ENCODE measurements around the gene MYO19.

Gene MYO19

DNA sequence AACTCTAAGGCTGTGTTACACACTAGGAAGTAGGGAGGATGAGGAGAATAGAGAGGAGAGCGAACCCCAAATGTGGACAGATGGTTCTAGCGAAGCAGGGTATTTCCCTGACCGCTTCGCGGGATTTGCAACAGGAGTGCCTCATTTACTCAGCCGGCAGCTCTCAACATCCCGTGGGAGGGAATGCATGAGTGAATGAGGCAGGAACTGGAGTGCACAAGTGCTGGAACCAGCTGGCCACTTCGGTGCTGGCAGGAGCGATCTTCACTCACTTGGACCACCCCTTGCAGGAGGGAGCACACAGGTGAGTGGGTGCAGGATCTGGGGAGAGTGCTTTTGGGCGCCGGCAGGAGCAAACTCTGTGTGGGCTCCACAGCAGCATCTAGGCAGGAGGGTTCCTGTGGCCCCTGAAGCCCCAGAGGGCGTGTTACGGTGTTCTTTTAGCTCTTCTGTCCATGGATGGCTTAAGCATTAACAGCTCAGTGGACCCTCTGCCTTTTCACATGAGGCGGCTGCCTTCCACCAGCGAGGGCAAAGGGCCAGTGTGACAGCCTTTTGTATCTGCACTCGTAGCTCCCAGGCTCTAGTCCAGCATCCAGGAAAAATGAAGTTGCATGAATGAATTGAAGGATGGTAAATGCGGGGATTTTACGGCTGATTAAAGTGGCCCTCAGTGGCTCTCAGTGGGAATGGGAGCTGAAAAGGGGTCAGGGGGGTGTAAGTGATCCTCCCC, 65.6 kb downstream of the MYO19 start:
- DNase-seq (ENCODE audit: low spot score) (no peak), ATAC-seq (ENCODE audit: low read depth) (no peak)
- Histone ChIP-seq H3K9me3 (ENCODE audit: severe bottlenecking) (no peaks in the 10 kb centered on the region), H3K27me3 (ENCODE audit: insufficient read depth, poor library complexity, severe bottlenecking) (peaks cover 20% of the 10 kb centered on the region), H3K27ac (ENCODE audit: poor library complexity, severe bottlenecking) (no peak overlapping the region), H3K4me3 (ENCODE audit: severe bottlenecking) (no peak overlapping the region), H3K4me1 (ENCODE audit: insufficient read depth, poor library complexity, severe bottlenecking) (no peaks in the 10 kb centered on the region), H3K36me3 (ENCODE audit: low read depth) (no peaks in the 10 kb centered on the region)
- TF ChIP-seq, protein P1, sequence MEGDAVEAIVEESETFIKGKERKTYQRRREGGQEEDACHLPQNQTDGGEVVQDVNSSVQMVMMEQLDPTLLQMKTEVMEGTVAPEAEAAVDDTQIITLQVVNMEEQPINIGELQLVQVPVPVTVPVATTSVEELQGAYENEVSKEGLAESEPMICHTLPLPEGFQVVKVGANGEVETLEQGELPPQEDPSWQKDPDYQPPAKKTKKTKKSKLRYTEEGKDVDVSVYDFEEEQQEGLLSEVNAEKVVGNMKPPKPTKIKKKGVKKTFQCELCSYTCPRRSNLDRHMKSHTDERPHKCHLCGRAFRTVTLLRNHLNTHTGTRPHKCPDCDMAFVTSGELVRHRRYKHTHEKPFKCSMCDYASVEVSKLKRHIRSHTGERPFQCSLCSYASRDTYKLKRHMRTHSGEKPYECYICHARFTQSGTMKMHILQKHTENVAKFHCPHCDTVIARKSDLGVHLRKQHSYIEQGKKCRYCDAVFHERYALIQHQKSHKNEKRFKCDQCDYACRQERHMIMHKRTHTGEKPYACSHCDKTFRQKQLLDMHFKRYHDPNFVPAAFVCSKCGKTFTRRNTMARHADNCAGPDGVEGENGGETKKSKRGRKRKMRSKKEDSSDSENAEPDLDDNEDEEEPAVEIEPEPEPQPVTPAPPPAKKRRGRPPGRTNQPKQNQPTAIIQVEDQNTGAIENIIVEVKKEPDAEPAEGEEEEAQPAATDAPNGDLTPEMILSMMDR (IDR thresholded peaks at IDR 0.05; ENCODE audit: poor library complexity, severe bottlenecking), result no peak

DNA sequence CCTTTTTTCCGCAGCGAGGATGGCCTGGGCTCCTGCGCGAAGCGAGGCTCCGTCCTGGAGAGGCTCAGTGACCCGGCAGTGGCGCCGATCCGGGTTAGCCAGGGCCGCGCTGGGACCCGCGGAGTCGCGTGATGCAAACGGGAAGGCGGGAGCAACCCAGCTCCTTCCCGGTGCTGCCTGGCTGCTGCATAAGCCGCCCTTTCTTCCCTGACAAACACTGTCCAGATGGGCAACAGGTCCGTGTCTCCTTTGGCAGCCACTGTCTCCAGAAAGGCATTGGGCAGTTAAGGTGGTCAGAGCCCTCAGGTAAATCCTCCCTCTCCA, 69.9 kb downstream of the MYO19 start:
- H3K4me1 ChIP-seq (ENCODE audit: insufficient read depth, poor library complexity, severe bottlenecking), result no peaks in the 10 kb centered on the region
- no peak for ATAC-seq (ENCODE audit: low read depth)
- no peaks in the 10 kb centered on the region for H3K9me3 ChIP-seq (ENCODE audit: severe bottlenecking)
- DNase-seq (ENCODE audit: low spot score), result no peak
- TF ChIP-seq, protein P1 (IDR thresholded peaks at IDR 0.05; ENCODE audit: poor library complexity, severe bottlenecking), result no peak
- peaks cover 19% of the 10 kb centered on the region for H3K27me3 ChIP-seq (ENCODE audit: insufficient read depth, poor library complexity, severe bottlenecking)
- H3K4me3 ChIP-seq (ENCODE audit: severe bottlenecking), result no peak overlapping the region
- H3K36me3 ChIP-seq (ENCODE audit: low read depth), result no peaks in the 10 kb centered on the region
- H3K27ac ChIP-seq (ENCODE audit: poor library complexity, severe bottlenecking), result no peak overlapping the region

DNA sequence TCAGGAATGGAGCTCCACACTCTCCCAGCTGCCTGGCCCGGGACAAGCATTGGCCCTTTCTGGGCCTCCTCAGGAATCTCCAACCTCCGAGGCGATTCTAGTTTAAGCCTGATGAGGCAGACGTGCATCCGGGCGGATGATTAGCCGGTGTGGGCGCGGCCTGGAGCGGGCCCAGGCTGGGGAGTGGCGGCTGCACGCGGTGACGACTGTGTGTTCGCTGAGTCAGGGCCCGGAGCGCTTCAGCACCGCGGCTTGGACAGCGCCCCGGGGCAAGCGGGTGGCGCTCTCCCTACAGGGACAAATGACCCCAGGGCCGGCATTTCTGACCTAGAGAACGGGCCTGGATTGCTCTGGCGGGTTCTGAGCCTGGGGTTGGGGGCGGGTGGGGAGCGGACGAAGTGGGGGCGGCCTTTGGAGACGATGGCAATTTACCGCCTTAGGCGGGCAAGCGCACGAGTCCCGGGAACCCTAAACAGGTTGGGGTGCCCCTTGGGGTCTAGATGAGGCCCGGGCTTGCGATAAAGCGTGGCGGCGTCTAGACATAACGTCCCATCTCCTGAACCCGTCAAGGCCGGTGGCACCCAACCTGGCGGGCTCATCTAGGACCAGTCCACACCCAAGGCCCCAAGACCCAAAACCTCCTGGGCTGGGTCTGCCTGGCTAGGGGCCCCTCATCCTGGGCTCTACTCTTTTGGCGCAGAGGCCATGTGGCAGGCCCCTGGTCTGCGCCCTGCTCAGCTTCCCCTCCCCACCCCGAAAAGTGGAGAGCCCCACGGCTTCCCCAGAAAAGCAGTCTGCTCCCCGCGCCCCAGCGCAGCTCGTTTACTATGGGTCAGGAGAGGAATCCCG, 70.5 kb downstream of the MYO19 start:
- DNase-seq (ENCODE audit: low spot score) (peak; percentile 87), ATAC-seq (ENCODE audit: low read depth) (peak; percentile 100)
- Histone ChIP-seq H3K27ac (ENCODE audit: poor library complexity, severe bottlenecking) (no peak overlapping the region), H3K9me3 (ENCODE audit: severe bottlenecking) (no peaks in the 10 kb centered on the region), H3K4me1 (ENCODE audit: insufficient read depth, poor library complexity, severe bottlenecking) (no peaks in the 10 kb centered on the region), H3K27me3 (ENCODE audit: insufficient read depth, poor library complexity, severe bottlenecking) (peaks cover 19% of the 10 kb centered on the region), H3K36me3 (ENCODE audit: low read depth) (no peaks in the 10 kb centered on the region), H3K4me3 (ENCODE audit: severe bottlenecking) (no peak overlapping the region)
- TF ChIP-seq, protein P1 (IDR thresholded peaks at IDR 0.05; ENCODE audit: poor library complexity, severe bottlenecking), result peak; percentile 18

DNA sequence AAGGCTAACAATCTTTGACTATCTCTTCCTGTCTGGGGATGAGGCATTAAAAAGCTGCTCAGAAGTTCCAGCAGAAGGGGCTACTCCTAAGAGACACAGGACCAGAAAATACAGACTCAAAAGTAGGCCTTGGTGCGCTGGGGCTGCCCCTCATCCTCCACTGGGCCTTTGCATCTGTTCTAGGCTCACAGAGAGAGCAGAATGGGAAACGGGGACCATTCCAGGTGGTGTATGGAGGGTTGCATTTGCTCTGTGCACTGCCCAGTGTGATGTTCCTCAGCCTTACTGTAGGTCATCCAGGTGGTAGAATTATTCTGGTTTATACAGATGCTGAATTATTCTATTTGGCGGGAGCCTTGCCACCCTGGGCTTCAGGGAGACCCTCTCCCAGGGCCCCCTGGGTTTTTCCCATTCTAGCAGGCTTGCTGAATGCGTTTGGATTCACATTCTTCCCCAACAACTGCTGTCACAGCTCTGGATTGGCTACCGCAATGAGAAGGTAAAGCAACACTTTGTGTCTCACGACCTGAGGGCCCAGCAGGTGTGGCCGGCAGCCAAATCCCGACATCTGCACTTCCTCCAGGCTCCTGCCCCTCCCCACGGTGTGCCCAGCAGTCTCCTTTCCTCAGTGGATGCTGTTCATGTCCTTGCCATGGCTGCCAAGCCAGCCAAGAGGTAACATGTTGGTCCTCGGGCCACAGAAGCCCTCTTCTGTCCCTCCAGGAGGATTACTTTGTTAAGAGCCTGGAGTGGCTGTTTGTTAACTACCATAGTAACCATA, 73.1 kb downstream of the MYO19 start:
- no peak overlapping the region for H3K4me3 ChIP-seq (ENCODE audit: severe bottlenecking)
- peaks cover 14% of the 10 kb centered on the region for H3K27me3 ChIP-seq (ENCODE audit: insufficient read depth, poor library complexity, severe bottlenecking)
- no peak overlapping the region for H3K27ac ChIP-seq (ENCODE audit: poor library complexity, severe bottlenecking)
- no peaks in the 10 kb centered on the region for H3K36me3 ChIP-seq (ENCODE audit: low read depth)
- TF ChIP-seq, protein P1 (IDR thresholded peaks at IDR 0.05; ENCODE audit: poor library complexity, severe bottlenecking), result no peak
- ATAC-seq (ENCODE audit: low read depth) (no peak), DNase-seq (ENCODE audit: low spot score) (no peak)
- H3K9me3 ChIP-seq (ENCODE audit: severe bottlenecking), result no peaks in the 10 kb centered on the region
- H3K4me1 ChIP-seq (ENCODE audit: insufficient read depth, poor library complexity, severe bottlenecking), result no peaks in the 10 kb centered on the region

All from RWPE2 (cell line).